HG02678 (cell line): ENCODE data around the gene PAGE2B.
"Not testable (repeated sequence)": the region's sequence is repeated elsewhere in the genome, so short reads cannot be mapped to it uniquely, and the experiment has no call there.

Source experiments
- ATAC-seq: cut with Tn5 transposase; IDR thresholded peaks from one replicate; pipeline ENCODE4 v1.9.1; 2021; ENCODE audit warnings: mild to moderate bottlenecking, moderate library complexity; ENCODE audit not compliant: unreplicated experiment

Gene PAGE2B

DNA sequence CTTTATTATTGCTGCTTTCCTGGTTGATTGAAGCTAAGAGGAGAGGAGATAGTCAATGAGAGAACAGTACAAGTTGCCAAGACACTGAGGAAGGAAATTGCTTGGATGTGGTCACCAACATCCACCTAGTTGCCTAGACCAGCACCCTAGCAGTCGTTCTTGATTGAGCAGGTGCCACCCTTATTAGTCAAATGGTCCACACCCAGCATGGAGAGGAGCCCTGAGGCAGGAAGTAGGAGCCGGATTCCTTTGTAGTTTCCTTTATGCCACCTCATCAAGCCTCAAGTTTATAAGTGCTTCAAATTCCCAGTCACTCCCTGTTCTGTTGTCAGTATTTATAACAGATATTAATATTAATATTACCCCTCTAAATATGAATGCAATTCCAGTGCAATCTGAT, 33.1 kb downstream of the PAGE2B start:
- no peak for ATAC-seq

DNA sequence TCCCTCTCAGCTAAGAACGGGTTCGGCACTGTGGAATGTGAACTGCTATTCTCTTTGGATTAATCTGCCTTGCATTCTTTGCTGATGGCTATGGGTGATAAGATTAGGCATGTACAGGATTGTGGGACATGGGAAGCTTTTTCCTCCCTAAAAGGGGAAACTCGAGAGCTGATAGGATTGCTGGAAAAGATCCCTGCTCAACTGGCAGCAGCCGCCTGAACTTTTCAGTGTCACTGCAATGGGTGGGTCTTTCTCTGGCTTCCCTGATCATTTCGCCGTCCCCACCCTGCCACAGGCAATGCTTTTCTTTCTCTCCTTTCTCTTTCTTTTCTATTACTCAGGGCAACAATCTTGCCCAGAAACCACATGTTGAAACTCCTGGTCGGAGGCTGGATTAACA, 34.5 kb downstream of the PAGE2B start:
- ATAC-seq: no peak

DNA sequence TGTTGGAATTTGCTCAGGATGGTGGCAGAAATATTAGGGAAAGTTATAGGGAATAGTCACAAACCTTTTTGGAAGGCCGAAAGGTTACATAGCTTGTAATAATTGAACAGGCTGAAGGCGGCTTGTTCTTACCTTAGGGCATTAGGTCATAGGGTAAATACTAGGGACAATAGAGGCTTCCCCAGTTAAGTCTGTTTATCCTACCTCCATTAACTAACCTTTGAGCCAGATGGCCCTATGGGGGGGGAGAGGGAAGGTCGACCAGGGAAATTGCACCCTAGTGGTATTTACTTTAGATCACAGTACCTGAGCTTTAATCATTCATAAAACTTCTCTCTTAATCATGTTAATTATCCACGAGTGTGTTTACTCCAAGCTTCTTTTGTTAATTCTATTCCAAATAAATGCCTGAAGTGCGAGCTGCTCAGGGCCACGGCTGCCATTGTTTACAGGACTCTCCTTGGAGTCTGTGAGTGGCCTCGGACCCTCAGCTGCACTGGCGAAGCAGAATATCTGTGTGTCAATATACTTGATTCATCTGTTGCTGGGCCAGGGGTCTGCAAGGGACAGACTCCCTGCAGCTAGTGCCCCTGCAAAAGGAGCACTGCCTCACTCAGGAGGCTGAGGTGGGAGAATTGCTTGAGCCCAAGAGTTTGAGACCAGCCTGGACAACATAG, 36.9 kb downstream of the PAGE2B start:
- ATAC-seq: no peak

- not testable (repeated sequence) for ATAC-seq
Observed at GRCh38 chrX:55116589-55116988, 41.8 kb downstream of the PAGE2B start.

GRCh38 chrX:55118574-55118973, 43.7 kb downstream of the PAGE2B start:
- ATAC-seq: no peak

- no peak for ATAC-seq
Observed at GRCh38 chrX:55119271-55119670, 44.4 kb downstream of the PAGE2B start.

GRCh38 chrX:55119712-55120111, 44.9 kb downstream of the PAGE2B start:
- no peak for ATAC-seq

GRCh38 chrX:55120761-55121358, 46.0 kb downstream of the PAGE2B start:
- ATAC-seq: no peak

GRCh38 chrX:55123900-55124299, 49.1 kb downstream of the PAGE2B start:
- ATAC-seq: no peak

DNA sequence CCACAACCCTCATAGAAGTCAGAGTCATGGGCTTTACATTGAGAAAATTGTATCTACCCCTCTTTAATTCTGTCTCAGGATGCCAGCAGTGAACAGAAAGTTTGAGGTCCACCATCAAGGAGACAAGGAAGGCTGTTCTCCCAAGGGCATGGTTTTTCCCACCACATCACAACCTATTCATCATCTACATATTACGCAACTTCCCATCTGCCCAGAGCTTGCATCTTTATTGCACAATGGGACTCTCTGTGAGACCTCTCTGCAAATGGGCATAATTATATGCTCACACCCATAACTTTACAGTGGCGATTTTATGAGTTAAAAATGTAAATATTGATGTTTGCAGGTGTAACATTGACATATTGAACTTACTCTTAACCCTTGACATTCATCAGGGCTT, 52.9 kb downstream of the PAGE2B start:
- ATAC-seq: no peak
